GM20000 (cell line): Measurements from ENCODE around the gene ZNF837.
"Not testable (repeated sequence)": the region's sequence is repeated elsewhere in the genome, so short reads cannot be mapped to it uniquely, and the experiment has no call there.

ENCODE experiments used
- DNase-seq: peaks from one replicate; pipeline ENCODE4 v3.0.0; 2012; ENCODE audit warnings: low spot score
- TF ChIP-seq, protein P1 (sequence below): IDR thresholded peaks from 2 replicates; pipeline ENCODE4 v1.5.1; 2012; ENCODE audit warnings: mild to moderate bottlenecking, control low read depth; ENCODE audit errors: extremely low read depth, missing control alignments

Gene ZNF837

DNA sequence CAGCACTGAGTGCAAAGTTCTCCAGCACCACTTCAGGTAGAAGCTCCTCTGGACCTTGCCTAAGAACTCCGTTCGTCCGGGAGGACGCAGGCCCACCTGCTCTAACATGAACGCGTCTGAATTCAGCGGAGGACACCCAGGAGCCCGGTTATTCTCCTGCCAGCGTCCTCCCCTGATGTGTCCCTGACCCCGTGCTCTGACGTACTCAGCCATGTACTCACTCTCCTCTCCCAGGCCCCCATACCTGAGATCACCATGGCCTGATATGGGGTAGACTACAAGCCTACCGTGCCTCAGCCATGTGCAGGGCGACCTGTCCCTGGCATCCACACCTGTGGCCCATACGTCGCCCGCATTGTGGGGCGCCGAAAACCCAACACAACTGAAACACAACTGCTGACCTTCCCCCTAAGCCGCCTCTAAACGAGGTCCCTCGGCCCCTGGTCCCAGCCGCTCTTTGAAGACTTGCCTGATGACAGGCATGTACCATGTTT, 26.9 kb upstream of the ZNF837 start:
- TF ChIP-seq, protein P1, sequence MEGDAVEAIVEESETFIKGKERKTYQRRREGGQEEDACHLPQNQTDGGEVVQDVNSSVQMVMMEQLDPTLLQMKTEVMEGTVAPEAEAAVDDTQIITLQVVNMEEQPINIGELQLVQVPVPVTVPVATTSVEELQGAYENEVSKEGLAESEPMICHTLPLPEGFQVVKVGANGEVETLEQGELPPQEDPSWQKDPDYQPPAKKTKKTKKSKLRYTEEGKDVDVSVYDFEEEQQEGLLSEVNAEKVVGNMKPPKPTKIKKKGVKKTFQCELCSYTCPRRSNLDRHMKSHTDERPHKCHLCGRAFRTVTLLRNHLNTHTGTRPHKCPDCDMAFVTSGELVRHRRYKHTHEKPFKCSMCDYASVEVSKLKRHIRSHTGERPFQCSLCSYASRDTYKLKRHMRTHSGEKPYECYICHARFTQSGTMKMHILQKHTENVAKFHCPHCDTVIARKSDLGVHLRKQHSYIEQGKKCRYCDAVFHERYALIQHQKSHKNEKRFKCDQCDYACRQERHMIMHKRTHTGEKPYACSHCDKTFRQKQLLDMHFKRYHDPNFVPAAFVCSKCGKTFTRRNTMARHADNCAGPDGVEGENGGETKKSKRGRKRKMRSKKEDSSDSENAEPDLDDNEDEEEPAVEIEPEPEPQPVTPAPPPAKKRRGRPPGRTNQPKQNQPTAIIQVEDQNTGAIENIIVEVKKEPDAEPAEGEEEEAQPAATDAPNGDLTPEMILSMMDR = no peak
- peak; percentile 34 for DNase-seq

DNA sequence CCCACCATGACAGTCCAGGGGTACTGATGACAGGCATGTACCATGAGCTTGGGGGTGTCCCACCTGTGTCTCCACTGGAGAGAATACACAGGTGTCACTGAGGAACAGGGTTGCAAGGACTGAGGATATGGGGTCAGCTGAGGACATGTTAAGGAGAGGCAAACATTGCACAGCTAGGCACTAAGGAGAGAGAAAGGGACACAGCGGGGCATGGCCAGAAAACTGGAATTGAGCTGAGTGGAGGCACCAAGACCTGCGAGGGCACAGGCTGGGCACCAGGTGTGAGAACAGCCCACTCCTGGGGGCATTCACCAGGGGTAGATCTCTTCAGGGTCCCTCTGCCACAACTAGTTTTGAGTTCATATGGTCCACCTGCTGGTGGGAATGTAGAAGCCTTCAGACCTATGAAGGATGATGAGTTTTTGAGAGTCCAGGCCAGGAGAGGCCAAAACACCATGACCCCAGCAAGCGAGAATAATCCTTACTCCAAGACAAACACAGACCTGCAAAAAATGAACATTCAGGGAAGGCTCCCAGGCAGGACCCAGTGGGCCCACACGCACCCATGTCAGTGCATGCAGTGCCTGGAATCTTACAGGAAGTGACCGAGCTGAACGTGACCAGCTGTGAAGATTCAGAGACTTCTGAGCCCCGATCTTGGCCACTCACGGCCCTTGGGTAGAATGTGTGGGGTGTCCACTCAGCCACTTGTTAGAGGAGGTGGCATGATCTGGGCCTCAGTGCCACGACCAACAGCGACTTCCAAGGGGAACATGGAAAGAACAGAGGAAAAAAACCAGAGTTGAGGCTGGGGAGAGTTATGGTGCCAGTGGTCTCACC, 26.2 kb upstream of the ZNF837 start:
- no peak for DNase-seq
- TF ChIP-seq, protein P1 = no peak

DNA sequence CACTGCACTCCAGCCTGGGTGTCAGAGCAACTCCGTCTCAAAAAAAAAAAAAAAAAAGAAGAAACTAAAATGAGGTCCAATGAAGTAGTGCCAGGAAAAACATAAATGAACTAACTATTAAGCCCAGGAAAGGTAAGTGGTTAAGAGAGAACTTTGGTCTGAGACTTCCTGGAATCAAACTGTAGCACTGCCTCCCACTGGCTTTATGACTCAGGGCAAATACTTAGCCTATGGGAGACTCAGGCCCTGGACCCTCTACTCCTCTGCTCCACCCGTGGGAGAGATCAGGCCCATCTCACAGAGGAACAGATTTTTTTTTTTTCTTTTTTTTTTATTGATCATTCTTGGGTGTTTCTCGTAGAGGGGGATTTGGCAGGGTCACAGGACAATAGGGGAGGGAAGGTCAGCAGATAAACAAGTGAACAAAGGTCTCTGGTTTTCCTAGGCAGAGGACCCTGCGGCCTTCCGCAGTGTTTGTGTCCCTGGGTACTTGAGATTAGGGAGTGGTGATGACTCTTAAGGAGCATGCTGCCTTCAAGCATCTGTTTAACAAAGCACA, 23.2 kb upstream of the ZNF837 start:
- not testable (repeated sequence) for DNase-seq

DNA sequence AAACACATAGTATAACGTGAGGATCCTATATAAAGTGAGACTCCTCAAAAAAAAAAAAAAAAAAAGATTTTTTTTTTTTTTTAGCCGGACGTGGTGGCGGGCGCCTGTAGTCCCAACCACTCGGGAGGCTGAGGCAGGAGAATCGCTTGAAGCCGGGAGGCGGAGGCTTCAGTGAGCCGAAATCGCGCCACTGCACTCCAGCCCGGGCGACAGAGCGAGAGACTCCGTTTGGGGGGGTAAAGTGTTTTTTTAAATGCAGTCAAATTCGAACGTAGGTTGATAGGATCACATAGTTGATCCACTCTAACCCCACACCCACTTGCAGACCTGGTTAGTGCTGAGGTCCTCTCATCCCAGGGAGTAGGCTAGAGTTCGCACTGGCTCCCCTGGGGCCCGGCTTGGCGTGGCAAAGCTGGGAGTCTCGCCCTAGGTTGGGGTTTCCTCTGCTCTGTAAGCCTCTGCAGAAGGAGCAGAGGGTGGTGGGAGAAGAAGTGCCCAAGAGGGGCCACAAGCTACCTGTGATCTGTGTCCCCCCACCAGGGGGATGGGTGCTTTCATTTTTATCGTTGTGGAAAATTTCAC, 21.1 kb upstream of the ZNF837 start:
- peak; percentile 6 for DNase-seq
- TF ChIP-seq, protein P1 = no peak

DNA sequence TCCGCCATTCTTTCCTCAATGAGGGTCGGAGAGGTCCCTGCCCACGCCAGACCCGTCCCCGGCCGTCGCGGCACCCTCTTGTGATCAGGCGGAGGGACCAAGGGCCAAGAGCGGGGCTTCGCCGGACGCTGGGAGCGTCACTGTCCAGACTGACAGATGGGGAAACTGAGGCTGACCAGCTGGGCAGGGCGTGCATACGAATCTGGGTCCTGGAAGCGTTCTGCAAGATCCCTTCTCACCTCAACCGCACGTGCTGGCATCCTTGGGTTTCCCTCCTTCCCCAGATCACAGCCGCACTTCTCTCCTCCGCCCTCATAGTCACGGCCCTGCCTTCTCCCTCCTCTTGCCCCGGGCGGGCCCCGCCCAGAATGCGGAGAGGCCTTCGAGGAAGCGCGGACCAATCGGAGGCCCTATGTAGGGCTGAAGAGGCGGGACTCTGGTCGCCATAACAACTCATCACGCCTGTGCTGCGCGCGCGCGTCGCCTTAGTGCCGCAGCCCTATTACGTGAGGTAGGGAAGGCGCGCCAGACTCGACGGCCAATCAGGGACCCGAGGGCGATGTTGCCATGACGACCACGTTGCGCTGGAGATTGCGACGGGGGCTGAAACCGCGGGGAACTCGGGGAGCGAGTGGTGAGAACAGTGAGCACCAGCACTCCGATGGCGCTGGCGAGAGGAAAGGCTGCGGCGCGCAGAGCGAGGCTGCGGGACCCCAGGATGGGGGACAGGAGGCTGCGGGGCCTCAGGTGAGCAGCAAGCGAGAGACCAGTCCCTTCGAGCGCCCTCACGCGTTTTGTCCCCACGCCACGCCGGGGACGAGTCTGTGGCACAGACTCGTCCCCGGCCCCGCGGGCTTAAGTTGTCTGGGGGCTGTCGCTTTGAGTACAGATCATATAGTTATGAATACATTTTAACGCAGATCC, 20.3 kb upstream of the ZNF837 start:
- DNase-seq = peak; percentile 99
- TF ChIP-seq, protein P1 = no peak

DNA sequence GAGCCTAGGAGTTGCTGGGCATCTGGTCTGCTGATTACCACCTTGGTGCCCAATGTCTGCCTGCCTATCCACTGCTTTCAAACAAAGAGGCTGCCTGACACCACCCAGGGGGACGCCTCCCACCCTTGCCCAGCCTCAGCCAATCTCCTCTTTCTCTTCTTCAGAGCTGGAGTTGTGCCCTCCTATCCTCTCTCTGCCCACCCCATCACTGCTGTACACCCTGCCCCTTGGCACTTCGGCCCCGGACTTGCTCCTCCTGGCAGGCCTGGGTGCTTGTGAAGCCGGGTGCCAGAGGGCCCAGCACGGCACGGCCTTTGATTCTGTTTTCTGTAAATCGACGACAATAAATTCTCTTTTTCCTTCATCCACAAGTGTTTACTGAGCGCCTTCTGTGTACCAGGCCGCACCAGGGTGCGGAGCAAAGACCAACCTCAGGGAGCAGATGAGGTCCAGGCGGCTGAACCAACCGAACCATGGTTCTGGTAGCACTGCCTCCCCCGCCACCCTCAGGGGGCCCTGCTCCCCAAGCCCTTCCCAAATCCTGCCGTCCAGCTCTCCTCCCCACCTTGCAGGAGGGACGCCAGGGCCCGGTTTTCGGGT, 19.6 kb upstream of the ZNF837 start:
- TF ChIP-seq, protein P1 = no peak
- no peak for DNase-seq

DNA sequence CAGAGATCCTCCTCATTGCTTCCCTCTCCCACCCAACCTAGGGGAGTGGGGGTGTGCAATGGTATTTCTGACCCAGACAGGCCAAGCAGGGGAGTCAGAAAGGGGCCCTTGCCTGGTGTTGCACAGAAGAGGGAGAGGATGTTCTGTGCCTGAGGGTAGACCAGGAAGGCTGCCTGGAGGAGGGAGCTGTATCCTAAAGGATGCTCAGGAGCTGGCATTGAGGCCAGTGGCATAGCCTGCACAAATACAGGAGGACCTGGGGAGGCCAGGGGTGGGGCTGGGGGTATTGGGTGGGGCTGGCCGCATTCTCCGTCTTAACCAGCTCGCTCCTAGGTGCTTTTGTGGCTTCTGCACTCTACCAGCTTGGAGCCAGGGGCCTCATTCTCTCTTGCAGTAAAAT, 19.1 kb upstream of the ZNF837 start:
- DNase-seq = no peak
- TF ChIP-seq, protein P1 = no peak
